ENCODE data around the gene CFAP298. TPM values are rescaled to one million over a fixed set of nuclear protein-coding genes. Genes with fewer than 3 reads are reported as not detected.

CFAP298 gene
- total and polyA plus RNA-seq, 2 of the 13 experiments (the other 11 are each of a cell fraction or from before 2014, with no cell fraction given) = 21.2 to 62.2 TPM

DNA sequence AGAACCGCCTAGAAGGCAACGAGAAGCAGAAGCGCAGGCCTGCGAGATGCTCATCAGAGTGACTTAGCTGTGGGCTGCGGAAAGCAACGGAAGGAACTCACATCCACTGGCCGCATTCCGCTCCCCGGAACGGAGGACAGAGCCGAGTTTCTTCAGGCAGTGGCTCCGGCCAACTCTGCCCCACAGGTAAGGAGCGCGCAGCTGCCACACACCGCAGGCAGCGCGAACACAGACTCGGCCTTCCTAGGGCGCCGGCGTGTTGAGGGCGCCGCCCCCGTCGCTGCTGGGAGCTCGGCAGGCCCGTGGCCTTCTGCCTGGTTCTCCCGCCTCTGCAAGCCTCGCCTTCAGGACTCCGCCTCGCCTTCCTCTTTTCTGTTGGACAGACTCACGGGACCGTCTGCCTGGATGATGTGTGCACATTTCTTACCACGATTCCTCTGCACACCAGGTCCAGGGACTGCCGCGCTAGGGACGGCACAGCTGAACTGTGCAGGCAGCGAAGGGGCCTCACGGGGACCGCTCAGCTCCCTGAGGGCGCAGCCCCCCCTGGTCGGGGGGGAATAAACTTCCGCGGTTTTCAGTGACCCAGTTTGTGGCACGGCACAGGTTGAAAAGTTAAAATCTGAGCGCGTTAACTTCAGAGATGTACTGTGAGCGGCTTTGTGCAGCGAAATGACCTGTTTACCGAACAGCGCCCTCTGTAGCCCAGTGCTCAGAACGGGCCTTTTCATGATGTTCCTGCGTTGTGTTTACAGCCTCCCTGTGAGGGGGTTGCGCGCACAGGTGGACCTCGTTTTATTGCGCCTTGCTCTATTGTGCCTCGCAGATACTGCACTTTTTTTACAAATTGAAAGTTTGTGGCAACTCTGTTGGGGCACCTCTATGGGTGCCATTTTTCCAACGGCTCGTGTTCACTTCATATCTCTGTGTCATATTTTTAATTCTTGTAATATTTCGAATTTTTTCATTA, 42.6 kb downstream of the CFAP298 start (continued):
- TF ChIP-seq ZNF431 (CRISPR knock-in tag; IDR thresholded peaks at IDR 0.05; ENCODE audit: borderline replicate concordance, low read depth) (0 out of 2 replicates have a peak, but pooled peaks have one; percentile 83), ZNF225 (CRISPR knock-in tag; IDR thresholded peaks at IDR 0.05) (peak; percentile 89), JDP2 (CRISPR knock-in tag; IDR thresholded peaks at IDR 0.05; ENCODE audit: borderline replicate concordance) (no peak), ZNF274 (CRISPR knock-in tag; IDR thresholded peaks at IDR 0.05) (peak; percentile 85), ETV5 (CRISPR knock-in tag; IDR thresholded peaks at IDR 0.05; ENCODE audit: borderline replicate concordance) (no peak), ZNF607 (CRISPR knock-in tag; IDR thresholded peaks at IDR 0.05; ENCODE audit: borderline replicate concordance) (peak; percentile 78), SP140L (CRISPR knock-in tag; IDR thresholded peaks at IDR 0.05; ENCODE audit: borderline replicate concordance) (0 out of 2 replicates have a peak, but pooled peaks have one; percentile 48), PCBP2 (optimal IDR thresholded peaks at IDR 0.05; ENCODE audit: low read depth, low read length, poor library complexity, severe bottlenecking) (no peak), U2AF1 (optimal IDR thresholded peaks at IDR 0.05; ENCODE audit: low read depth, low read length) (peak; percentile 94), ZNF484 (CRISPR knock-in tag; IDR thresholded peaks at IDR 0.05; ENCODE audit: borderline replicate concordance, low read depth) (0 out of 2 replicates have a peak, but pooled peaks have one; percentile 46), ZNF737 (CRISPR knock-in tag; IDR thresholded peaks at IDR 0.05; ENCODE audit: borderline replicate concordance) (0 out of 2 replicates have a peak, but pooled peaks have one; percentile 60), FOXO1 (CRISPR knock-in tag; IDR thresholded peaks at IDR 0.05) (peak; percentile 93), ZNF772 (CRISPR knock-in tag; IDR thresholded peaks at IDR 0.05) (peak; percentile 88)
- TF ChIP-seq, protein P1, sequence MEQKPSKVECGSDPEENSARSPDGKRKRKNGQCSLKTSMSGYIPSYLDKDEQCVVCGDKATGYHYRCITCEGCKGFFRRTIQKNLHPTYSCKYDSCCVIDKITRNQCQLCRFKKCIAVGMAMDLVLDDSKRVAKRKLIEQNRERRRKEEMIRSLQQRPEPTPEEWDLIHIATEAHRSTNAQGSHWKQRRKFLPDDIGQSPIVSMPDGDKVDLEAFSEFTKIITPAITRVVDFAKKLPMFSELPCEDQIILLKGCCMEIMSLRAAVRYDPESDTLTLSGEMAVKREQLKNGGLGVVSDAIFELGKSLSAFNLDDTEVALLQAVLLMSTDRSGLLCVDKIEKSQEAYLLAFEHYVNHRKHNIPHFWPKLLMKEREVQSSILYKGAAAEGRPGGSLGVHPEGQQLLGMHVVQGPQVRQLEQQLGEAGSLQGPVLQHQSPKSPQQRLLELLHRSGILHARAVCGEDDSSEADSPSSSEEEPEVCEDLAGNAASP (CRISPR knock-in tag; IDR thresholded peaks at IDR 0.05; ENCODE audit: borderline replicate concordance) = 0 out of 2 replicates have a peak, but pooled peaks have one; percentile 7
- TF ChIP-seq, protein P2, sequence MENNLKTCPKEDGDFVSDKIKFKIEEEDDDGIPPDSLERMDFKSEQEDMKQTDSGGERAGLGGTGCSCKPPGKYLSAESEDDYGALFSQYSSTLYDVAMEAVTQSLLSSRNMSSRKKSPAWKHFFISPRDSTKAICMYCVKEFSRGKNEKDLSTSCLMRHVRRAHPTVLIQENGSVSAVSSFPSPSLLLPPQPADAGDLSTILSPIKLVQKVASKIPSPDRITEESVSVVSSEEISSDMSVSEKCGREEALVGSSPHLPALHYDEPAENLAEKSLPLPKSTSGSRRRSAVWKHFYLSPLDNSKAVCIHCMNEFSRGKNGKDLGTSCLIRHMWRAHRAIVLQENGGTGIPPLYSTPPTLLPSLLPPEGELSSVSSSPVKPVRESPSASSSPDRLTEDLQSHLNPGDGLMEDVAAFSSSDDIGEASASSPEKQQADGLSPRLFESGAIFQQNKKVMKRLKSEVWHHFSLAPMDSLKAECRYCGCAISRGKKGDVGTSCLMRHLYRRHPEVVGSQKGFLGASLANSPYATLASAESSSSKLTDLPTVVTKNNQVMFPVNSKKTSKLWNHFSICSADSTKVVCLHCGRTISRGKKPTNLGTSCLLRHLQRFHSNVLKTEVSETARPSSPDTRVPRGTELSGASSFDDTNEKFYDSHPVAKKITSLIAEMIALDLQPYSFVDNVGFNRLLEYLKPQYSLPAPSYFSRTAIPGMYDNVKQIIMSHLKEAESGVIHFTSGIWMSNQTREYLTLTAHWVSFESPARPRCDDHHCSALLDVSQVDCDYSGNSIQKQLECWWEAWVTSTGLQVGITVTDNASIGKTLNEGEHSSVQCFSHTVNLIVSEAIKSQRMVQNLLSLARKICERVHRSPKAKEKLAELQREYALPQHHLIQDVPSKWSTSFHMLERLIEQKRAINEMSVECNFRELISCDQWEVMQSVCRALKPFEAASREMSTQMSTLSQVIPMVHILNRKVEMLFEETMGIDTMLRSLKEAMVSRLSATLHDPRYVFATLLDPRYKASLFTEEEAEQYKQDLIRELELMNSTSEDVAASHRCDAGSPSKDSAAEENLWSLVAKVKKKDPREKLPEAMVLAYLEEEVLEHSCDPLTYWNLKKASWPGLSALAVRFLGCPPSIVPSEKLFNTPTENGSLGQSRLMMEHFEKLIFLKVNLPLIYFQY (CRISPR knock-in tag; IDR thresholded peaks at IDR 0.05; ENCODE audit: borderline replicate concordance) = peak; percentile 60; the same call in 1 of the 2 replicates
- TF ChIP-seq, protein P3, sequence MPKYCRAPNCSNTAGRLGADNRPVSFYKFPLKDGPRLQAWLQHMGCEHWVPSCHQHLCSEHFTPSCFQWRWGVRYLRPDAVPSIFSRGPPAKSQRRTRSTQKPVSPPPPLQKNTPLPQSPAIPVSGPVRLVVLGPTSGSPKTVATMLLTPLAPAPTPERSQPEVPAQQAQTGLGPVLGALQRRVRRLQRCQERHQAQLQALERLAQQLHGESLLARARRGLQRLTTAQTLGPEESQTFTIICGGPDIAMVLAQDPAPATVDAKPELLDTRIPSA (CRISPR knock-in tag; IDR thresholded peaks at IDR 0.05; ENCODE audit: borderline replicate concordance) = 0 out of 2 replicates have a peak, but pooled peaks have one; percentile 71
- TF ChIP-seq, protein P4, sequence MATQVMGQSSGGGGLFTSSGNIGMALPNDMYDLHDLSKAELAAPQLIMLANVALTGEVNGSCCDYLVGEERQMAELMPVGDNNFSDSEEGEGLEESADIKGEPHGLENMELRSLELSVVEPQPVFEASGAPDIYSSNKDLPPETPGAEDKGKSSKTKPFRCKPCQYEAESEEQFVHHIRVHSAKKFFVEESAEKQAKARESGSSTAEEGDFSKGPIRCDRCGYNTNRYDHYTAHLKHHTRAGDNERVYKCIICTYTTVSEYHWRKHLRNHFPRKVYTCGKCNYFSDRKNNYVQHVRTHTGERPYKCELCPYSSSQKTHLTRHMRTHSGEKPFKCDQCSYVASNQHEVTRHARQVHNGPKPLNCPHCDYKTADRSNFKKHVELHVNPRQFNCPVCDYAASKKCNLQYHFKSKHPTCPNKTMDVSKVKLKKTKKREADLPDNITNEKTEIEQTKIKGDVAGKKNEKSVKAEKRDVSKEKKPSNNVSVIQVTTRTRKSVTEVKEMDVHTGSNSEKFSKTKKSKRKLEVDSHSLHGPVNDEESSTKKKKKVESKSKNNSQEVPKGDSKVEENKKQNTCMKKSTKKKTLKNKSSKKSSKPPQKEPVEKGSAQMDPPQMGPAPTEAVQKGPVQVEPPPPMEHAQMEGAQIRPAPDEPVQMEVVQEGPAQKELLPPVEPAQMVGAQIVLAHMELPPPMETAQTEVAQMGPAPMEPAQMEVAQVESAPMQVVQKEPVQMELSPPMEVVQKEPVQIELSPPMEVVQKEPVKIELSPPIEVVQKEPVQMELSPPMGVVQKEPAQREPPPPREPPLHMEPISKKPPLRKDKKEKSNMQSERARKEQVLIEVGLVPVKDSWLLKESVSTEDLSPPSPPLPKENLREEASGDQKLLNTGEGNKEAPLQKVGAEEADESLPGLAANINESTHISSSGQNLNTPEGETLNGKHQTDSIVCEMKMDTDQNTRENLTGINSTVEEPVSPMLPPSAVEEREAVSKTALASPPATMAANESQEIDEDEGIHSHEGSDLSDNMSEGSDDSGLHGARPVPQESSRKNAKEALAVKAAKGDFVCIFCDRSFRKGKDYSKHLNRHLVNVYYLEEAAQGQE (IDR thresholded peaks at IDR 0.05; ENCODE audit: borderline replicate concordance in 1 of 2, low read depth in 1 of 2, low read length in 2 of 2) = no peak

Data from HepG2 (cell line).